Bronchial epithelial cell (primary cell): Measurements from ENCODE around the gene GRID2. TPM values are rescaled to one million over a fixed set of nuclear protein-coding genes. Genes with fewer than 3 reads are reported as not detected.

Experiments
- DNase-seq: peaks from one replicate; pipeline ENCODE4 v3.0.0-alpha.2; 2010; ENCODE audit warnings: low read depth
- FAIRE-seq: peaks from 2 replicates; lab custom pipeline; 2011; peaks lifted over from hg19 to GRCh38; lab: Jason Lieb, UNC
- H3K27me3 ChIP-seq: 2 replicates; pipeline ENCODE4 v1.5.1; 2011; ENCODE audit warnings: low read length; ENCODE audit not compliant: control insufficient read depth, insufficient read depth
- H3K36me3 ChIP-seq: 2 replicates; pipeline ENCODE4 v1.5.1; 2011; ENCODE audit warnings: low read length; ENCODE audit not compliant: control insufficient read depth, insufficient read depth
- H3K4me3 ChIP-seq: 2 replicates; pipeline ENCODE4 v1.5.1; 2011; ENCODE audit warnings: mild to moderate bottlenecking, low read depth, low read length, control low read depth
- total RNA-seq: library from RNA; depleted of rRNA; stranded (reverse); fragments of >200 nt; gene quantifications from 2 replicates; pipeline ENCODE4 v1.2.1, GENCODE V29; 2014
- TF ChIP-seq, protein P1 (sequence below): IDR thresholded peaks from 2 replicates; pipeline ENCODE4 v1.5.1; 2011; ENCODE audit warnings: mild to moderate bottlenecking, moderate library complexity, low read length, control low read depth, inconsistent platforms; ENCODE audit not compliant: insufficient read depth, severe bottlenecking

GRID2 gene
- total RNA-seq, 1 donor from 2014 or later, result not detected

DNA sequence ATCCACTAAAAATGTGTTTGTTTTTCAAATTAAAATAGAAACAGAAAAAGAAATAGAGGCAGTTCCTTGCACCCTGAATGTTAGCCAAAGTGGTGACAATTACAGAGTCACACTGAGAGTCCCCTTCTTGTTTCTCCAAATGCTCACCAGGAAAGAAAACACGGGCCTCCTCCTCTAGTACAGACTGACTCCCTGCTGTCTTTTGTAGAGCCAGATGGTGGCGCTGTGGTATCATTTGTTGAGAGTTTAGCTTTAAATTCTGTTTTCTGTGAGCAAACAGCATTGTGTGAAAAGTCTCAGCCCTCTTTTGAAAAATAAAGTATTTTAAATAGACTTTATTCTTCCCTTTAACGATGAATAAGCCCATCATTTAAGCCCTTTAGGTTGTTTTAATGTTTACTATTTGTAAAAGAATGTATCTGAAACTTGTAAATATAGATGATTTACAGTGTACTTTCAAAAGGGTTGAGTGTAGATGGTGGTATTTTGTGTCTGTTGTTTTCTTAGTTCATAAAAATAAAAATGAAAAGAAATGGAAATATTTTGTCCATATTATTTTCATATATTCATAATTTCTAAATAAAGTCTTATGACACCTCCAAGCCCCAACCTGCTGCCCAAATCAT lies 1487.9 kb downstream of the GRID2 start:
- Histone ChIP-seq H3K4me3 (no peak overlapping the region), H3K36me3 (no peaks in the 10 kb centered on the region), H3K27me3 (no peaks in the 10 kb centered on the region)
- peak; percentile 44 for DNase-seq
- TF ChIP-seq, protein P1, sequence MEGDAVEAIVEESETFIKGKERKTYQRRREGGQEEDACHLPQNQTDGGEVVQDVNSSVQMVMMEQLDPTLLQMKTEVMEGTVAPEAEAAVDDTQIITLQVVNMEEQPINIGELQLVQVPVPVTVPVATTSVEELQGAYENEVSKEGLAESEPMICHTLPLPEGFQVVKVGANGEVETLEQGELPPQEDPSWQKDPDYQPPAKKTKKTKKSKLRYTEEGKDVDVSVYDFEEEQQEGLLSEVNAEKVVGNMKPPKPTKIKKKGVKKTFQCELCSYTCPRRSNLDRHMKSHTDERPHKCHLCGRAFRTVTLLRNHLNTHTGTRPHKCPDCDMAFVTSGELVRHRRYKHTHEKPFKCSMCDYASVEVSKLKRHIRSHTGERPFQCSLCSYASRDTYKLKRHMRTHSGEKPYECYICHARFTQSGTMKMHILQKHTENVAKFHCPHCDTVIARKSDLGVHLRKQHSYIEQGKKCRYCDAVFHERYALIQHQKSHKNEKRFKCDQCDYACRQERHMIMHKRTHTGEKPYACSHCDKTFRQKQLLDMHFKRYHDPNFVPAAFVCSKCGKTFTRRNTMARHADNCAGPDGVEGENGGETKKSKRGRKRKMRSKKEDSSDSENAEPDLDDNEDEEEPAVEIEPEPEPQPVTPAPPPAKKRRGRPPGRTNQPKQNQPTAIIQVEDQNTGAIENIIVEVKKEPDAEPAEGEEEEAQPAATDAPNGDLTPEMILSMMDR, result peak; percentile 79
- no peak for FAIRE-seq

DNA sequence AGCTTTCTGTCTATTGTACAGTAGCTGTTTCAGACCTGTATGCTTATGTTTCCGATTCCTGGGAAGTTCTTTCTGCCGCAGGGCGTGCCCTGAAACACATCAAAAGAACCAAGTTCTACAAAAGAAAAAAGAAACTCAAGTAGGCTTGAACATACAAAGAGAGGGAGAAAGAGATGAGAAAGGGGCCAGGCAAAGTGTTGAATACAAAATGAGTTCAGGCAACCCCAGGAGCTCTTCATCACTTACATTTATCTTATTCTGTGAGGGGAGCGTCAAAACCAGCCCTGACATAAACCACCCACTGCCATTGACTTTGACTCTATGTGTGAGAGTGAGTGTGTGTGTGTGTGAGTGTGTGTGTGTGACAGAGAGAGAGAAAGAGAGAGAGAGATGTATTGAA lies 1498.3 kb downstream of the GRID2 start:
- Histone ChIP-seq H3K27me3 (no peaks in the 10 kb centered on the region), H3K36me3 (no peaks in the 10 kb centered on the region), H3K4me3 (no peak overlapping the region)
- DNase-seq, result no peak
- TF ChIP-seq, protein P1, result no peak
- no peak for FAIRE-seq

DNA sequence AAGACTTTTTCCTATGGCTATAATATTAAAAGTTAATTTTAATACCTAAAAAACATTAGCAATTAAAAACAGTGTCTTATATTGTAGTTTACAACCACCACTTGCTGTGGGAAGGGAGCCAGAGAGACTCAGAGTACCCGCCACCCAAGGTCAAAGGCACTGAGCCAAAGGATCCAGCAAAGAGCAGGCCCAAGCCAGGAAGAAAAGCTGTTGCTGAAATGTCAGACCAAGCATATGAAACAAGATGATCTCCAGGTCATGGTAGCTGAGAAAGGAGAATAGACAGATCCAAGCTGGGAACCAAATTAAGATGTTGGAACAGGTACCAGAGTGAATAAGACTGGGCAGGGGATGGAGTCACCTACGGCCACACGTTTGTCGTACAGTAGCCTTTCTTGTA lies 1506.0 kb downstream of the GRID2 start:
- FAIRE-seq, result no peak
- Histone ChIP-seq H3K27me3 (no peaks in the 10 kb centered on the region), H3K4me3 (no peak overlapping the region)

DNA sequence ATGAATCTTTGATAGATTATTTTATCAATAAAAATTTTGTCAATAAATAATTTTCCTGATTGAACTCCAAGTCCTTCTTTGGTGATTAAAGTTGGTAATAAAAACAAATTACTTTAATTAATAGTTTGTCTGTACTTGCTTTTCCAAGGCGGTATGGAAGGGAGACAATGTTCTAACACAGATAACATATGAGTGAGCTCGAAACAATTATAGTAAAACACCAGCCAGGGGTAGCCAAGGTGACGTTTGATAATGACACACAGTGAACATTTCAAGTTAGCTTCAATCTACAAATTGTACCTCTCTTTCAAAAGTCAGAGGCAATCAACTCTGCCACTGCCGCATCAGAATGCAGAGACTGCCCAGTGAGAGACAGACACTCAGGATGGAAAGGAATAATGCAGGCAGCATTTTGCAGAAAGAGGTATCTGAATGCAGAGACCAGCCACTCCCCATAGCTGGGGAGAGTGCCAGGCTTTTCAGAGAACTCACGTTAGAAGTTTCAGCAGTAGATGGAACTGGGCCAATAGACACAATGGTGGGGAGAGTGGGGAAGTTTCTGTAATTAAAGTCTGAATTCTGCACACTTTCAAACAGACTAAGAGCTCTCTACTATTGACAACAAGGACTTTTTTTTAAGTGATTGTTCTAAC lies 1506.7 kb downstream of the GRID2 start:
- DNase-seq (no peak), FAIRE-seq (no peak)
- H3K27me3 ChIP-seq, result no peaks in the 10 kb centered on the region
- no peak overlapping the region for H3K4me3 ChIP-seq
- TF ChIP-seq, protein P1, result no peak
- no peaks in the 10 kb centered on the region for H3K36me3 ChIP-seq

More for the DNA sequence above, 1506.0 kb downstream of the GRID2 start:
- no peaks in the 10 kb centered on the region for H3K36me3 ChIP-seq
- no peak for DNase-seq
- TF ChIP-seq, protein P1, result no peak

DNA sequence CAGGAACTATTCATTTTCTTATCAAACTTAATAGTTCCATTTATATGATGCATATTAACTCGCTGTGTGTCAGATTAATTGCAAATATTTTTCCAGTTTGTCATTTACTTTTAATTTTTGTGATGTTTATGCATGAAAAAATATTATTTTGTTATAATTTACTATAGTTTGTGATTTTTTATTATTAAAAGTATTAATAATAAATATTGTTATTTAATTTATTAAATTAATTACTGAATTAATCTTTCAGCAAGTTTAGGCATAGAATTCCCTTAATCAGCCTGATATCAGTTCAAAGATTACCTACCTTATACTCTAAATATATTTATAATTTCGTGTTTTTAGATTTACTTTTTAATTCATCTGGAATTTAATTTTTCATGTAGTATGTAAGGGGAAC lies 1509.3 kb downstream of the GRID2 start:
- TF ChIP-seq, protein P1, result no peak
- FAIRE-seq, result no peak
- Histone ChIP-seq H3K27me3 (no peaks in the 10 kb centered on the region), H3K4me3 (no peak overlapping the region), H3K36me3 (no peaks in the 10 kb centered on the region)
- no peak for DNase-seq
